Natural killer cell (primary cell): Measurements from ENCODE around the gene CMTR1. TPM values are rescaled to one million over a fixed set of nuclear protein-coding genes. Genes with fewer than 3 reads are reported as not detected.

Source experiments
- ATAC-seq, 3 donors: fragments of 150-1000 bp in 2 of 3; fragments of 200-7000 bp in 1 of 3; cut with Tn5 transposase; 1 replicate in 1 of 3; 2 replicates in 2 of 3; pipeline ENCODE4 v1.10.0; 2021; ENCODE audit warnings: mild to moderate bottlenecking in 2 of 3, moderate library complexity in 2 of 3
- DNase-seq, 2 donors: peaks; one replicate each; pipeline versions ENCODE4 v3.0.0 to v3.0.0-alpha.2; 2013 to 2021; ENCODE audit warnings: mixed read lengths in 1 of 2
- H3K27ac ChIP-seq: one replicate; pipeline ENCODE4 v1.5.1; 2013; ENCODE audit warnings: mild to moderate bottlenecking, low read length
- H3K27me3 ChIP-seq: one replicate; pipeline ENCODE4 v1.6.1; 2013; ENCODE audit warnings: low read length; ENCODE audit not compliant: control insufficient read depth, insufficient read depth
- H3K36me3 ChIP-seq: one replicate; pipeline ENCODE4 v1.6.1; 2013; ENCODE audit warnings: low read length; ENCODE audit not compliant: control insufficient read depth, insufficient read depth
- H3K4me1 ChIP-seq: one replicate; pipeline ENCODE4 v1.6.1; 2013; ENCODE audit warnings: low read length; ENCODE audit not compliant: control insufficient read depth, insufficient read depth
- H3K4me3 ChIP-seq: one replicate; pipeline ENCODE4 v1.5.1; 2013; ENCODE audit warnings: low read length
- H3K9me3 ChIP-seq: one replicate; pipeline ENCODE4 v1.6.1; 2013; ENCODE audit warnings: low read length; ENCODE audit not compliant: control insufficient read depth, insufficient read depth
- H3K27ac Mint-ChIP-seq, 2 donors: one replicate each; pipeline ENCODE4 v1.8.0; 2022; ENCODE audit warnings: mild to moderate bottlenecking in 2 of 2, mixed read lengths in 2 of 2, moderate library complexity in 1 of 2
- H3K27me3 Mint-ChIP-seq, 2 donors: one replicate each; pipeline ENCODE4 v1.8.0; 2022; ENCODE audit warnings: low read depth in 2 of 2, mixed read lengths in 2 of 2
- H3K36me3 Mint-ChIP-seq: one replicate; pipeline ENCODE4 v1.8.0; 2022; ENCODE audit warnings: mixed read lengths
- H3K4me1 Mint-ChIP-seq, 2 donors: one replicate each; pipeline ENCODE4 v1.8.0; 2022; ENCODE audit warnings: mixed read lengths in 2 of 2
- H3K4me3 Mint-ChIP-seq: one replicate; pipeline ENCODE4 v1.8.0; 2022; ENCODE audit warnings: mild to moderate bottlenecking, moderate library complexity, mixed read lengths
- H3K9me3 Mint-ChIP-seq, 2 donors: one replicate each; pipeline ENCODE4 v1.8.0; 2022; ENCODE audit warnings: mixed read lengths in 2 of 2
- WGBS: methylation state at CpG from one replicate; pipeline ENCODE4 v1.1.7; 2013; ENCODE audit warnings: missing lambda C conversion rate; ENCODE audit not compliant: insufficient coverage; 5-methylcytosine and 5-hydroxymethylcytosine counted together
- intact Hi-C: fragments of 100-400 bp; cut with micrococcal nuclease; formaldehyde crosslinking; loops from one replicate; pipeline ENCODE4 v1.14.2; 2022
- total RNA-seq, 4 donors: library from RNA; stranded (reverse); fragments of 120-200 nt in 1 of 4; gene quantifications; one replicate each; pipeline versions ENCODE4 v1.2.3 to v1.2.4, GENCODE V29; 2013 to 2022
- TF ChIP-seq, protein P1 (sequence below): fragments of 200-600 bp; IDR thresholded peaks from one replicate; pipeline ENCODE4 v1.8.0; 2022; ENCODE audit warnings: antibody characterized with exemption

CMTR1 gene
- total RNA-seq, 3 donors from 2014 or later (not counting 1 experiment from before 2014, with no cell fraction given) = 85.0 to 111 (median 94.7) TPM

- Histone ChIP-seq H3K27me3 (no peaks in the 10 kb centered on the region), H3K36me3 (peaks cover 38% of the 10 kb centered on the region), H3K9me3 (no peaks in the 10 kb centered on the region), H3K4me3 (no peak overlapping the region), H3K4me1 (peaks cover 18% of the 10 kb centered on the region), H3K27ac (no peak overlapping the region)
- peak overlapping the region; percentile 17 for H3K4me3 Mint-ChIP-seq
- no peaks in the 10 kb centered on the region for H3K9me3 Mint-ChIP-seq
- H3K36me3 Mint-ChIP-seq = peaks cover 8% of the 10 kb centered on the region
- no peaks in the 10 kb centered on the region for H3K27me3 Mint-ChIP-seq
- H3K4me1 Mint-ChIP-seq = peaks cover 41 to 42% of the 10 kb centered on the region in 2 donors
- intact Hi-C loops = no loop called here
- TF ChIP-seq, protein P1, sequence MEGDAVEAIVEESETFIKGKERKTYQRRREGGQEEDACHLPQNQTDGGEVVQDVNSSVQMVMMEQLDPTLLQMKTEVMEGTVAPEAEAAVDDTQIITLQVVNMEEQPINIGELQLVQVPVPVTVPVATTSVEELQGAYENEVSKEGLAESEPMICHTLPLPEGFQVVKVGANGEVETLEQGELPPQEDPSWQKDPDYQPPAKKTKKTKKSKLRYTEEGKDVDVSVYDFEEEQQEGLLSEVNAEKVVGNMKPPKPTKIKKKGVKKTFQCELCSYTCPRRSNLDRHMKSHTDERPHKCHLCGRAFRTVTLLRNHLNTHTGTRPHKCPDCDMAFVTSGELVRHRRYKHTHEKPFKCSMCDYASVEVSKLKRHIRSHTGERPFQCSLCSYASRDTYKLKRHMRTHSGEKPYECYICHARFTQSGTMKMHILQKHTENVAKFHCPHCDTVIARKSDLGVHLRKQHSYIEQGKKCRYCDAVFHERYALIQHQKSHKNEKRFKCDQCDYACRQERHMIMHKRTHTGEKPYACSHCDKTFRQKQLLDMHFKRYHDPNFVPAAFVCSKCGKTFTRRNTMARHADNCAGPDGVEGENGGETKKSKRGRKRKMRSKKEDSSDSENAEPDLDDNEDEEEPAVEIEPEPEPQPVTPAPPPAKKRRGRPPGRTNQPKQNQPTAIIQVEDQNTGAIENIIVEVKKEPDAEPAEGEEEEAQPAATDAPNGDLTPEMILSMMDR = no peak
- DNase-seq (no peak), ATAC-seq (no peak)
- WGBS = 87% methylated on average over 5 of the region's 5 CpGs
- peak overlapping the region in 1 of 2 donors; percentile 80 for H3K27ac Mint-ChIP-seq
These were observed 2.8 kb downstream of the CMTR1 start for GRCh38 chr6:37435816-37436215.

DNA sequence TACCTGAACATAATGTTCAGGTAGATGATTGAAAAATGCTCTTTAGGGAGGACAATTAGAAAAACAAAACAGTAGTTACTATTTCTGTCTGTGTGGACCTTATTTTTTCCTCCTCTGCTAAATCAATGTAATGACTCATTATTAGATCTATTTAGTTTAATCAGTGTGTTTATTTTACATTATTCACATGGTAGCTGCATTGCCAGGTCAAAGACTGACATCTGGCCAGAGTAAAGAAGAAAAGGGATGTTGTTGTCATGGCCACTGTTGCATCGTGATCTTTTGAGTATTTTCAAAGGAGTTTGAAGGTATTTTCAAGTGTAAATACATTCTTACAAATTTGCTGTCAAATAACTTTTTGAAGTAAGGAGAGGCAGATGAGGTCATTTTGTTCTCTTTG lies 5.9 kb downstream of the CMTR1 start:
- ATAC-seq (no peak), DNase-seq (no peak)
- Histone ChIP-seq H3K9me3 (no peaks in the 10 kb centered on the region), H3K36me3 (peaks cover 43% of the 10 kb centered on the region), H3K27me3 (no peaks in the 10 kb centered on the region), H3K27ac (no peak overlapping the region), H3K4me3 (no peak overlapping the region), H3K4me1 (peaks cover 16% of the 10 kb centered on the region)
- Mint-ChIP-seq H3K4me3 (no peak overlapping the region), H3K27me3 (no peaks in the 10 kb centered on the region), H3K4me1 (peaks cover 31 to 40% of the 10 kb centered on the region in 2 donors), H3K27ac (peak overlapping the region in 1 of 2 donors; percentile 43), H3K9me3 (no peaks in the 10 kb centered on the region), H3K36me3 (peaks cover 8% of the 10 kb centered on the region)
- intact Hi-C loops = no loop called here
- TF ChIP-seq, protein P1 = no peak
- 73% methylated on average over 1 of the region's 1 CpG for WGBS

GRCh38 chr6:37441651-37442050 lies 8.6 kb downstream of the CMTR1 start:
- H3K27me3 Mint-ChIP-seq = no peaks in the 10 kb centered on the region
- H3K27me3 ChIP-seq = no peaks in the 10 kb centered on the region
- DNase-seq = peak in 1 of 2 donors; percentile 11
- H3K4me1 ChIP-seq = peaks cover 9% of the 10 kb centered on the region
- H3K4me1 Mint-ChIP-seq = peaks cover 15 to 30% of the 10 kb centered on the region in 2 donors
- H3K4me3 ChIP-seq = no peak overlapping the region
- TF ChIP-seq, protein P1 = no peak
- peak overlapping the region; percentile 93 for H3K4me3 Mint-ChIP-seq
- H3K9me3 ChIP-seq = no peaks in the 10 kb centered on the region
- 93% methylated on average over 6 of the region's 6 CpGs for WGBS
- peaks cover 51% of the 10 kb centered on the region for H3K36me3 ChIP-seq
- no peak for ATAC-seq
- H3K36me3 Mint-ChIP-seq = peaks cover 15% of the 10 kb centered on the region
- H3K27ac ChIP-seq = peak overlapping the region; percentile 26
- intact Hi-C loops = no loop called here
- H3K27ac Mint-ChIP-seq = peak overlapping the region; percentile 92
- no peaks in the 10 kb centered on the region for H3K9me3 Mint-ChIP-seq
